PC-9 (cell line): ENCODE results near the gene RGS3. TPM values are rescaled to one million over a fixed set of nuclear protein-coding genes. Genes with fewer than 3 reads are reported as not detected.

Source experiments
- BruUV-seq: library from RNA; stranded (reverse); fragments of 400-500 nt; replicated peaks from 2 replicates; lab custom pipeline; 2021; lab: Mats Ljungman, UMichigan
- CTCF ChIA-PET: fragments of 300-600 bp; sonication (Branson Sonifier 250); formaldehyde crosslinking; loops from one replicate; lab custom pipeline; 2022; ENCODE audit warnings: antibody characterized with exemption; lab: Charles Lee
- POLR2A ChIA-PET: fragments of 300-600 bp; sonication (Branson Sonifier 250); formaldehyde crosslinking; loops from one replicate; lab custom pipeline; 2022; ENCODE audit warnings: antibody characterized with exemption; ENCODE audit not compliant: unreplicated experiment; lab: Charles Lee
- DNase-seq, 2 experiments: peaks; one replicate each; pipeline versions ENCODE4 v3.0.0 to v3.0.0-alpha.2; 2015 to 2022; ENCODE audit warnings: mixed read lengths in 1 of 2
- H2AFZ ChIP-seq: fragments of 200-600 bp; sonication (generic); 2 replicates; pipeline ENCODE4 v1.8.1; 2017; ENCODE audit warnings: antibody characterized with exemption
- H3F3A ChIP-seq: fragments of 200-600 bp; sonication (generic); 2 replicates; pipeline ENCODE4 v1.8.1; 2017; ENCODE audit warnings: antibody characterized with exemption, mild to moderate bottlenecking, low read depth; ENCODE audit not compliant: insufficient read depth
- H3K27ac ChIP-seq: fragments of 200-600 bp; sonication (generic); 2 replicates; pipeline ENCODE4 v1.6.1; 2016; ENCODE audit warnings: mixed run types
- H3K27me3 ChIP-seq: fragments of 200-600 bp; sonication (generic); 2 replicates; pipeline ENCODE4 v1.6.1; 2016; ENCODE audit warnings: low read depth, mixed run types; ENCODE audit not compliant: insufficient read depth
- H3K36me3 ChIP-seq: fragments of 200-600 bp; sonication (generic); 2 replicates; pipeline ENCODE4 v1.6.1; 2016; ENCODE audit warnings: low read depth, mixed run types
- H3K4me1 ChIP-seq: fragments of 200-600 bp; sonication (generic); replicated peaks from 2 replicates; pipeline ENCODE4 v1.6.1; 2016; ENCODE audit warnings: mixed run types; ENCODE audit not compliant: insufficient read depth
- H3K4me2 ChIP-seq: fragments of 200-600 bp; sonication (generic); 2 replicates; pipeline ENCODE4 v1.6.1; 2017; ENCODE audit warnings: mixed run types
- H3K4me3 ChIP-seq: fragments of 200-600 bp; sonication (generic); 2 replicates; pipeline ENCODE4 v1.6.1; 2016; ENCODE audit warnings: mixed run types
- H3K79me2 ChIP-seq: fragments of 200-600 bp; sonication (generic); 2 replicates; pipeline ENCODE4 v1.6.1; 2017; ENCODE audit warnings: low read depth, mixed run types
- H3K9me2 ChIP-seq: fragments of 200-600 bp; sonication (generic); 2 replicates; pipeline ENCODE4 v1.8.1; 2017; ENCODE audit warnings: mild to moderate bottlenecking; ENCODE audit not compliant: insufficient read depth
- H3K9me3 ChIP-seq: fragments of 200-600 bp; sonication (generic); 2 replicates; pipeline ENCODE4 v1.8.1; 2016; ENCODE audit warnings: low read depth; ENCODE audit not compliant: insufficient read depth
- H4K20me1 ChIP-seq: fragments of 200-600 bp; sonication (generic); 2 replicates; pipeline ENCODE4 v1.8.1; 2017; ENCODE audit not compliant: insufficient read depth
- EZH2 ChIP-seq: fragments of 200-600 bp; sonication (generic); IDR thresholded peaks from 2 replicates; pipeline ENCODE4 v1.8.0; 2017; ENCODE audit warnings: antibody characterized with exemption, low read depth
- intact Hi-C: fragments of 100-400 bp; cut with micrococcal nuclease; formaldehyde crosslinking; loops from one replicate; pipeline ENCODE4 v1.10.0; 2022; ENCODE audit not compliant: unreplicated experiment
- total RNA-seq: library from RNA; stranded (reverse); gene quantifications from 2 replicates; pipeline ENCODE4 v1.2.3, GENCODE V29; 2021
- TF ChIP-seq, protein P1 (sequence below): fragments of 200-600 bp; sonication (generic); conservative IDR thresholded peaks from 2 replicates; pipeline ENCODE4 v1.6.1; 2017; ENCODE audit warnings: mixed run types, antibody characterized with exemption, mild to moderate bottlenecking, moderate library complexity

RGS3 gene
- total RNA-seq, 1 experiment from 2014 or later: 75.8 TPM

DNA sequence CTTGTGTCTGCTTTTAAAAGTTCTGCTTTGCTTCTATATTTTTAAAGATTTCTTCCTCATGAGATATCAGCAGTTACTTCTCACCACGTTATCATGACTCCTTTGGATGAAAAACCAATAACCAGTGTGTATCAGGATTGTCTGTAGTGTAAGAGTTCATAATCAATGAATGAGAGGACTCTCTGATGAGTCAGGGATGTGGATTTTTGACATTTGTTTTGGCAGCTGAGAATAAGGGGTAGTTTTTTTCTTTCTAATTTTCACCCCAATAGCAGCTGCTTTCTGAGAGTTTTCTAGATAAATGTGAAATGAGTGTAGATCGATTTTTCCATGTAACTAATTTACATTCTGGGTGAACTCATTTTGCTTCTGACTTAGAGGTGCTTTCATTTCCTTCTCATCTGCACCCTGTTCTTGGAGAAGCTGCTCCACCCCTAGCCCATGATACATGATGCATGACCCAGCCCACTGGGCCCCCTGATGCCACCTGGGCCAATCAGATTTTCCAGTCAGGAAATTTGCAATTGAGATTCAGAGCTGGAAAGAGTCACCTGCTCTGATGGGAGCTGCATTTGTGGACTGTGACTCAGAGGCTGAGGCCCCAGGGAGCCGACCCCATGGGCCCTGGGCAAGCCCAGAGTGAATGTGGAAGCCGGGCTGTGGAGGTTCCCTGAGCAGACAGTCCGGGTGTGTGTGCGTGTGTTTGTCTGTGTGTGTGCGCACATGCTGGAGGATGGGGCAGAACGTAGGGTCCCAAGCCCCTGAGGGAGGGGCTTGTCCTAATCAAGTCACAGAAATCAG is 159.3 kb downstream of the RGS3 start:
- H3K27ac ChIP-seq: peak overlapping the region; percentile 56
- ChIA-PET CTCF (interaction anchor here (1.1 kb wide), 1 partner anchor 32 kb away, joined by 4 read pairs; no protein-coding TSS in a partner anchor), POLR2A (interaction anchor here (0.6 to 1.0 kb wide), 4 partner anchors 16 to 285 kb away, joined by 3 to 11 read pairs (median 6); partner anchors contain the start of gene BSPRY)
- H3K27me3 ChIP-seq: no peaks in the 10 kb centered on the region
- intact Hi-C loops: no loop called here
- H3K4me3 ChIP-seq: no peak overlapping the region
- peak; percentile 86 for DNase-seq
- H3F3A ChIP-seq: peaks cover 14% of the 10 kb centered on the region; the same call in 1 of the 2 replicates
- H3K4me2 ChIP-seq: peak overlapping the region; percentile 62
- no peaks in the 10 kb centered on the region for H3K79me2 ChIP-seq
- H3K9me2 ChIP-seq: no peaks in the 10 kb centered on the region
- H3K9me3 ChIP-seq: no peaks in the 10 kb centered on the region
- no peaks in the 10 kb centered on the region for H4K20me1 ChIP-seq
- no peaks in the 10 kb centered on the region for H3K36me3 ChIP-seq
- TF ChIP-seq, protein P1, sequence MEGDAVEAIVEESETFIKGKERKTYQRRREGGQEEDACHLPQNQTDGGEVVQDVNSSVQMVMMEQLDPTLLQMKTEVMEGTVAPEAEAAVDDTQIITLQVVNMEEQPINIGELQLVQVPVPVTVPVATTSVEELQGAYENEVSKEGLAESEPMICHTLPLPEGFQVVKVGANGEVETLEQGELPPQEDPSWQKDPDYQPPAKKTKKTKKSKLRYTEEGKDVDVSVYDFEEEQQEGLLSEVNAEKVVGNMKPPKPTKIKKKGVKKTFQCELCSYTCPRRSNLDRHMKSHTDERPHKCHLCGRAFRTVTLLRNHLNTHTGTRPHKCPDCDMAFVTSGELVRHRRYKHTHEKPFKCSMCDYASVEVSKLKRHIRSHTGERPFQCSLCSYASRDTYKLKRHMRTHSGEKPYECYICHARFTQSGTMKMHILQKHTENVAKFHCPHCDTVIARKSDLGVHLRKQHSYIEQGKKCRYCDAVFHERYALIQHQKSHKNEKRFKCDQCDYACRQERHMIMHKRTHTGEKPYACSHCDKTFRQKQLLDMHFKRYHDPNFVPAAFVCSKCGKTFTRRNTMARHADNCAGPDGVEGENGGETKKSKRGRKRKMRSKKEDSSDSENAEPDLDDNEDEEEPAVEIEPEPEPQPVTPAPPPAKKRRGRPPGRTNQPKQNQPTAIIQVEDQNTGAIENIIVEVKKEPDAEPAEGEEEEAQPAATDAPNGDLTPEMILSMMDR: no peak
- TF ChIP-seq EZH2: no peak
- H2AFZ ChIP-seq: 0 out of 2 replicates have a peak overlapping the region, but pooled peaks have one; percentile 14
- peaks cover 42% of the 10 kb centered on the region for H3K4me1 ChIP-seq
- TSS peak; percentile 15 for BruUV-seq

- H3K4me1 ChIP-seq: peaks cover 42% of the 10 kb centered on the region
- no peak overlapping the region for H3K4me3 ChIP-seq
- no peaks in the 10 kb centered on the region for H3K9me3 ChIP-seq
- no peak for TF ChIP-seq EZH2
- TF ChIP-seq, protein P1: no peak
- H3K9me2 ChIP-seq: no peaks in the 10 kb centered on the region
- no peaks in the 10 kb centered on the region for H3K79me2 ChIP-seq
- BruUV-seq: no TSS peak
- intact Hi-C loops: no loop called here
- DNase-seq: no peak
- H3F3A ChIP-seq: peaks cover 14% of the 10 kb centered on the region; the same call in 1 of the 2 replicates
- H3K27ac ChIP-seq: no peak overlapping the region
- ChIA-PET CTCF (no interaction called here), POLR2A (no interaction called here)
- H2AFZ ChIP-seq: no peak overlapping the region
- H3K36me3 ChIP-seq: no peaks in the 10 kb centered on the region
- H3K27me3 ChIP-seq: no peaks in the 10 kb centered on the region
- no peaks in the 10 kb centered on the region for H4K20me1 ChIP-seq
- no peak overlapping the region for H3K4me2 ChIP-seq
Measured at GRCh38 chr9:113623851-113624485, 160.4 kb downstream of the RGS3 start.

DNA sequence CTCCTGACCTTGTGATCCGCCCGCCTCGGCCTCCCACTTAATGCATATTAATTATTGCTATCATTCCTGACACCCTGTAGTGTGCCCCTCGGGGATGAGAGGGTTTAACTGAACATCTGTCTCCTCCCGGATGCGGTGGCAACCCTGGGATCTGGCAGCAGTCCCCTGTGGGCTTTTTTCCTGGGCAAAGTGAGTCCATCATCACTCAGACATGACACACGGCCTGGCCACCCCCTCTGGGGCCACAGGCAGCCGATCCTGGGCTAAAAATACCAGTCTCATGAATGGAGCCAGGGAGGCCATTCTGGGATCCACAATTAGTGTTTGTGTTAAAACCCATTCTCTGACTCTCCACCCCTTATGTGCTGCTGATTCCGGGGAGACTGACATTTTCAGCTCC is 161.2 kb downstream of the RGS3 start:
- no peak for TF ChIP-seq EZH2
- TF ChIP-seq, protein P1: no peak
- no TSS peak for BruUV-seq
- H3F3A ChIP-seq: peaks cover 12% of the 10 kb centered on the region; the same call in 1 of the 2 replicates
- ChIA-PET POLR2A (no interaction called here), CTCF (no interaction called here)
- no peaks in the 10 kb centered on the region for H3K27me3 ChIP-seq
- no peaks in the 10 kb centered on the region for H3K9me2 ChIP-seq
- no peak overlapping the region for H2AFZ ChIP-seq
- no peaks in the 10 kb centered on the region for H3K36me3 ChIP-seq
- H3K4me1 ChIP-seq: peaks cover 39% of the 10 kb centered on the region
- H3K9me3 ChIP-seq: no peaks in the 10 kb centered on the region
- H4K20me1 ChIP-seq: no peaks in the 10 kb centered on the region
- no peak for DNase-seq
- intact Hi-C loops: no loop called here
- H3K27ac ChIP-seq: no peak overlapping the region
- H3K79me2 ChIP-seq: no peaks in the 10 kb centered on the region
- no peak overlapping the region for H3K4me3 ChIP-seq
- no peak overlapping the region for H3K4me2 ChIP-seq
